Raji (cell line): ENCODE results near the gene C11orf24.

Experiments
- POLR2A ChIP-seq: IDR thresholded peaks from 2 replicates; pipeline ENCODE4 v1.6.1; 2011; ENCODE audit warnings: low read depth, low read length, control low read depth; ENCODE audit not compliant: insufficient read depth

Gene C11orf24

GRCh38 chr11:68242616-68243015, 29.2 kb downstream of the C11orf24 start:
- no peak for TF ChIP-seq POLR2A

- no peak for TF ChIP-seq POLR2A
Measured at GRCh38 chr11:68231621-68232020, 40.2 kb downstream of the C11orf24 start.

- no peak for TF ChIP-seq POLR2A
Measured at GRCh38 chr11:68229601-68230000, 42.2 kb downstream of the C11orf24 start.

- no peak for TF ChIP-seq POLR2A
Measured at GRCh38 chr11:68226421-68226820, 45.4 kb downstream of the C11orf24 start.

GRCh38 chr11:68224606-68225005, 47.2 kb downstream of the C11orf24 start:
- no peak for TF ChIP-seq POLR2A

- no peak for TF ChIP-seq POLR2A
Measured at GRCh38 chr11:68223275-68223674, 48.5 kb downstream of the C11orf24 start.

GRCh38 chr11:68221406-68221805, 50.4 kb downstream of the C11orf24 start:
- no peak for TF ChIP-seq POLR2A

GRCh38 chr11:68216171-68216938, 55.4 kb downstream of the C11orf24 start:
- no peak for TF ChIP-seq POLR2A

GRCh38 chr11:68215524-68216170, 56.1 kb downstream of the C11orf24 start:
- no peak for TF ChIP-seq POLR2A

GRCh38 chr11:68215087-68215445, 56.7 kb downstream of the C11orf24 start:
- TF ChIP-seq POLR2A, result no peak

GRCh38 chr11:68214173-68215086, 57.3 kb downstream of the C11orf24 start:
- no peak for TF ChIP-seq POLR2A

GRCh38 chr11:68213555-68214172, 58.1 kb downstream of the C11orf24 start:
- peak; percentile 89 for TF ChIP-seq POLR2A

GRCh38 chr11:68213135-68213515, 58.6 kb downstream of the C11orf24 start, which contains the start of gene KMT5B:
Gene KMT5B, minus strand, starts transcription at chr11:68213296. Its CDS starts 23,220 bp downstream, at chr11:68190076.
- TF ChIP-seq POLR2A, result no peak

- TF ChIP-seq POLR2A, result no peak
Measured at GRCh38 chr11:68212421-68213134, 59.2 kb downstream of the C11orf24 start.
